Mucosa of gallbladder (tissue), 1 donor: ENCODE measurements around the gene SLC12A5. TPM values are rescaled to one million over a fixed set of nuclear protein-coding genes. Genes with fewer than 3 reads are reported as not detected.

Experiments used
- DNase-seq: peaks from one replicate; pipeline ENCODE4 v3.0.0-alpha.2; 2020; ENCODE audit warnings: low spot score
- total RNA-seq: library from RNA; stranded (reverse); gene quantifications from one replicate; pipeline ENCODE4 v1.2.1, GENCODE V29; 2021
- donor health status: DM: no; HTN: no; CAD: no.

The SLC12A5 gene
- total RNA-seq, 1 donor from 2014 or later = 0.32 TPM

DNA sequence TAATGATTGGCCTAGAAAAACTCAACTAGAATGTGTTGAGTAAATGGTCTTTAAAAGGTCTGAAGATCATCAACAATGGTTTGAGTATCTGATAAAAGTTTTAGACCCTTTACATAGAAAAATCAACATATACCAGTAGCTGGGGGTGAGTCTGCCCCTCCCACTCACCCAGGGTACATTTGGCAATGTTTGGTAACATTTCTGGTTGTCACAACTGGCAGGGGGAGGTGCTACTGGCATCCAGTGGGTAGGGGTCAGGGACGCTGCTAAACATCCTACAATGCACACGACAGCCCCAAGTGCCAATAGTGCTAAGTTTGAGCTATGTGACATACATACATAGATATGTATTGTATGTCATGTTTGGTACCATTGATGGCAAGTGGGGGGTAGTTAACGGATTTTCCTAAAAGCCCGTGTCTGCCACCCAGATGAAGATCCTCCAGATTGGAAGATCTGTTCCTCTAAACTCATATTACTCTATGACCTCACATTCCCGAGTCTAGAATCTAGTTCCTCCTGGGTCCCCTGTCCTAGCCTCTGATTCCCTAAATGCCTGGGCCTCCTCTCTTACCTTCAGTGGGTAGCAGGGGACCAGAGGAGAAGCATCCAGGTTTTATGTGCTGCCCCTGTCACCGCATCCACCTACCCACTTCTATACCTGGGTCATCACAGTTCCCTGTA, 22.9 kb upstream of the SLC12A5 start:
- no peak for DNase-seq

DNA sequence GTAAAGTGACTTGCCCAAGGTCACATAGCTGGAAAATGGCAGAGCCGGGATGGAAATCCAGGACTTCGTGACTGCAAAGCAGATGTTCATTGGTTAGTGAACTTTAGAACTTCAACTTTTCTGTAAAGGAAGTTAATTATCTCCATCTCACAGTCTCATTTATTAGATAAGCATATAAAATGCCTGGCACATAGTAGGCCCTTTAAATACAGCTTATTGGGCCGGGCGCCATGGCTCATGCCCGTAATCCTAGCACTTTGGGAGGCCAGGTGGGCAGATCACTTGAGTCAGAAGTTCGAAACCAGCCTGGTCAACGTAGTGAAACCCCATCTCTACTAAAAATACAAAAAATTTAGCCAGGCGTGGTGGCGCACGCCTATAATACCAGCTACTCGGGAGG, 22.1 kb upstream of the SLC12A5 start:
- DNase-seq = no peak

DNA sequence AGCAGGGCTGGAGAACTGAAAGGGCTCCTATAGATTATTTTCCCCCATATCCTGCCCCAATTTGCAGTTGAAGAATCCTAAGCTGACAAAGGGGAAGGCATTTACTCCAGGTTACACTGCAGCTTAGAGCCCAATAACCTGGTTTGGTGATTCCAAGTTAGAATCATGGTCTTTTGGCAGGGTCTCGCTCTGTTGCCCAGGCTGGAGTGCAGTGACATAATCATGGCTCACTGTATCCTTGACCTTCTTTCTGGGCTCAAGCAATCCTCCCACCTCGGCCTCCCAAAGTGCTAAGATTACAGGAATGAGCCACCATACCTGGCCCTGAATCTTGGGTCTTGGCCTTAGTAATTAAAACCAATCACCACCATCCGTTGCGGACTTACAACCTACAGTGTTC, 21.3 kb upstream of the SLC12A5 start:
- DNase-seq = no peak

DNA sequence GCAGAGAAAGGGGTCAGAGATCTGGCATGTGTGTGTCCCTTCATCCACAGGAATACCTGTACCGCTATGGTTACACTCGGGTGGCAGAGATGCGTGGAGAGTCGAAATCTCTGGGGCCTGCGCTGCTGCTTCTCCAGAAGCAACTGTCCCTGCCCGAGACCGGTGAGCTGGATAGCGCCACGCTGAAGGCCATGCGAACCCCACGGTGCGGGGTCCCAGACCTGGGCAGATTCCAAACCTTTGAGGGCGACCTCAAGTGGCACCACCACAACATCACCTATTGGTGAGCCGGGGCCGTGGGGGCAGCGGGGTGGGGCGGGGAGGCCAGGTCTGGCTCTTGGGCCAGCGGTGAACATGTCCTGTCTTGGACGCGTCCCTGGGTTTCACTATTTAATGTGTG, 19.2 kb upstream of the SLC12A5 start:
- DNase-seq = no peak

DNA sequence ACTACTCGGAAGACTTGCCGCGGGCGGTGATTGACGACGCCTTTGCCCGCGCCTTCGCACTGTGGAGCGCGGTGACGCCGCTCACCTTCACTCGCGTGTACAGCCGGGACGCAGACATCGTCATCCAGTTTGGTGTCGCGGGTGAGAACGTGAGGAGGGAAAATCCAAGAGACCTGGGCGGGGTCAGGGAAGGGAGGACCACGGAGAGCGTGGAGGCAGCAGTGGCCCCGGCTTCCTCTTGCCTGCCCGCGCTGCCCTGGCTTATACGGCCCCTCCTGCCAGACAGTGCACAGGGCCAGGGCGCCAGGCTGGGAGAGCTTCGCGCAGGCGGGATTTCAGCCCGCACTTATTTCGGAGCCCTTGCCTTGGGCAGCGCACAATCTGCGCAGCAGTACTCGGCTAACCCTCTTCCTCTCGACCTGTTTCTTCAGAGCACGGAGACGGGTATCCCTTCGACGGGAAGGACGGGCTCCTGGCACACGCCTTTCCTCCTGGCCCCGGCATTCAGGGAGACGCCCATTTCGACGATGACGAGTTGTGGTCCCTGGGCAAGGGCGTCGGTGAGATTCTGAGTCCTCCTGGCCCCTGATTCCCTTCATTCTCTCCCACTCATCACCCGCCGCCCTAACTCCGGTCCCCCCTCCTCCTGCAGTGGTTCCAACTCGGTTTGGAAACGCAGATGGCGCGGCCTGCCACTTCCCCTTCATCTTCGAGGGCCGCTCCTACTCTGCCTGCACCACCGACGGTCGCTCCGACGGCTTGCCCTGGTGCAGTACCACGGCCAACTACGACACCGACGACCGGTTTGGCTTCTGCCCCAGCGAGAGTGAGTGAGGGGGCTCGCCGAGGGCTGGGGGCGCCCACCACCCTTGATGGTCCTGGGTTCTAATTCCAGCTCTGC, 18.3 kb upstream of the SLC12A5 start:
- no peak for DNase-seq

DNA sequence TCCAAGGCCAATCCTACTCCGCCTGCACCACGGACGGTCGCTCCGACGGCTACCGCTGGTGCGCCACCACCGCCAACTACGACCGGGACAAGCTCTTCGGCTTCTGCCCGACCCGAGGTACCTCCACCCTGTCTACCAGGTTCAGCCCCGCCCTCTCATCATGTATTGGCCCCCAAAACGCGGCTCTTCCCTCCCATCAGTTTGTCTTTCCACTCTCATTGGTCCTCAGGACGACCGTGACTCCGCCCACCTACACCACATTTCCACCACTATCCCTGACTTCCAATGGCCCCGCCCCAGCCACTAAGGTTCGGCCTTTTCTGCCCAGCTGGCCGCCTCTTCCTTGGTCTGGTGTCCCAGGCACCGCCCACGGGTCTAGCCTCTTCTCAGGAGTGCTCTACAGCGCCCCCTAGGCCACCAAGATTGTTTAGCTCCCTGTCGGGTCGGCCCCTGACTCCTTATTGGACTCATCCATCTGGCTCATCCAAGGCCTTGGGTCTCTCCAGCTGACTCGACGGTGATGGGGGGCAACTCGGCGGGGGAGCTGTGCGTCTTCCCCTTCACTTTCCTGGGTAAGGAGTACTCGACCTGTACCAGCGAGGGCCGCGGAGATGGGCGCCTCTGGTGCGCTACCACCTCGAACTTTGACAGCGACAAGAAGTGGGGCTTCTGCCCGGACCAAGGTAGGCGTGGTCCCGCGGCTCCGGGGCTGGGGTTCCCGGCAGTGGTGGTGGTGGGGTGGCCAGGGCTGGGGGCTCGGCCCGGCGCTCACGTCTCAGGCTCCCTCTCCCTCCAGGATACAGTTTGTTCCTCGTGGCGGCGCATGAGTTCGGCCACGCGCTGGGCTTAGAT, 17.2 kb upstream of the SLC12A5 start:
- DNase-seq = no peak

DNA sequence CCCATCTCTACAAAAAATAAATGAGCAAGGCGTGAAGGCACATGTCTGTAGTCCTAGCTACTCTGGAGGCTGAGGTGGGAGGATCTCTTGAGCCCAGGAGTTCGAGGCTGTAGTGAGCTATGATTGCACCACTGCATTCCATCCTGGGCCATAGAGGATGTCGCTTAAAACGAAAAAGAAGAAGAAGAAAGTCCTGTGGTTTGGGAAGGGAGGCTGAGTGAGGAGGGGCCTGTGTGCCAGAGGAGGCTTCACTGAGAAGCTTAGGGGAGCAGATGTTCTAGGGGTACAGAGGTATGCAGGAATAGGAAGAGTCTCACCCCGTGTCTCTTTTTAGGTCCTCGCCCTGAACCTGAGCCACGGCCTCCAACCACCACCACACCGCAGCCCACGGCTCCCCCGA, 16.1 kb upstream of the SLC12A5 start:
- DNase-seq = no peak

DNA sequence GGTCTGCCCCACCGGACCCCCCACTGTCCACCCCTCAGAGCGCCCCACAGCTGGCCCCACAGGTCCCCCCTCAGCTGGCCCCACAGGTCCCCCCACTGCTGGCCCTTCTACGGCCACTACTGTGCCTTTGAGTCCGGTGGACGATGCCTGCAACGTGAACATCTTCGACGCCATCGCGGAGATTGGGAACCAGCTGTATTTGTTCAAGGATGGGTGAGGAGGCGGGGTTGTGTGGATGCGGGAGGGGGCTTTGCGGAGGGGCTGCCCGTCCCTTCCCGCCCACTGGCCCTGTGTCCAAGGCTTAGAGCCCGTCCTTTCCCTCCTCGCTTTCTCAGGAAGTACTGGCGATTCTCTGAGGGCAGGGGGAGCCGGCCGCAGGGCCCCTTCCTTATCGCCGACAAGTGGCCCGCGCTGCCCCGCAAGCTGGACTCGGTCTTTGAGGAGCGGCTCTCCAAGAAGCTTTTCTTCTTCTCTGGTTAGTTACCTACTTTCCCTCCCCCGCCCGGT, 15.6 kb upstream of the SLC12A5 start:
- no peak for DNase-seq

DNA sequence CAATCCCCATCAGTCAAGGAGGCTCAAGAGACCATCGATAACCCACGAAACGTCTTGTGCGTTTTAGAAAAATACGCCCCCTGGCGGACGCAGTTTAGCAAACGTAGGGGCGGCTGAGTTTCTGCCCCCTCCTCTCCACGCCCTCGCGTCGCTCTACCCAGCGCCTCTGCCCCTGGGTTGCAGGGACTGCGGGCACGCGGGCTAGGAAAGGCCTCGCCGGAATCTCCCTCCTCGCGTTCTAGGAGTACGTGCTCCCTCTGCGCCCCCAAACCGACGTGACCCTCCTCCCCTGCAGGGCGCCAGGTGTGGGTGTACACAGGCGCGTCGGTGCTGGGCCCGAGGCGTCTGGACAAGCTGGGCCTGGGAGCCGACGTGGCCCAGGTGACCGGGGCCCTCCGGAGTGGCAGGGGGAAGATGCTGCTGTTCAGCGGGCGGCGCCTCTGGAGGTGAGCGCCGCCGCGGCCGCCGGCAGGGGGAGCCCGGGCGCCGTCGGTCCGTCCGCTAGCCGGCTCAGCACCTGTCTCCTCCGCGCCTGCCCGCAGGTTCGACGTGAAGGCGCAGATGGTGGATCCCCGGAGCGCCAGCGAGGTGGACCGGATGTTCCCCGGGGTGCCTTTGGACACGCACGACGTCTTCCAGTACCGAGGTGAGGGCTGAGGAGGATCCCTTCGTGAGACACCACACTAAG, 15.0 kb upstream of the SLC12A5 start:
- peak; percentile 33 for DNase-seq

DNA sequence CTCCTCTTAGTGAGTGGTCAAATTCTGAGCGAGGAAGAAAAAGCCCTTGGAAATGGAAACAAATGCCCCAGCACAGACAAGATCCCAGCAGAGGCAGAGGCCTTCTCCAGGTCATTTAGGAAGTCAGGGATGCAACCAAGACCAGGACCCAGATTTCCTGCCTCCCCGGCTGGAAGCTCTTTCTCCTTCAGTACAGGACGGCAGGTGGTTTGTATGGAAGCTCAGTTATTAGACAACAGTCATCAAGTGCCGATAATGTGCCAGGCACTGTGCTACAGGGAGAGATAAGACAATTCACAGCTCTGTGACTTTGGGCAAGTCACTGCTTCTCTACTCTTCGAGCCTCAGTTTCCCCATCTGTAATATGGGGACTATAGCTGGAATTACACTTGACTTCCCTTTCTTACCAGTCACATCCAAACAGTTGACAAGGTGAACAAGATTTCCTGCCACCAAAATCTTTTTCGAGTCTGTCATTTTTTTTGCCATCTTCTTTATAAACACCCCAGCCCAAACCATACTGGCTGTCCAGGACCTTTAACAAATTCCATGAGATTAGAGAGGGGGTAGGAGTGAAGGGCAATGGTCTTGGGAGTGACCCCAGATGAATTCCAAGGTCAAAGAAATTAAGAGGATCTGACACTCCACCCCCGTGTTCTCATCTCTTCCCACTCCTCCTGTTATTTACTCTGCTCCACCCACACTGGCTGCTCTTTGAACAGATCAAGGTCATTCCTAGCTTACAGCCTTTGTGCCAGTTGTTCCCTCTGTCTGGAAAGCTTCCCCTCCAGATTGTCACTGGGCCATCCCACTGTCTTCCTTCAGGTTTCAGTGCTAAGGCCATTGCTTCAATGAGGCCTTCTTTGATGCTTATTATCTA, 14.3 kb upstream of the SLC12A5 start:
- DNase-seq = no peak

DNA sequence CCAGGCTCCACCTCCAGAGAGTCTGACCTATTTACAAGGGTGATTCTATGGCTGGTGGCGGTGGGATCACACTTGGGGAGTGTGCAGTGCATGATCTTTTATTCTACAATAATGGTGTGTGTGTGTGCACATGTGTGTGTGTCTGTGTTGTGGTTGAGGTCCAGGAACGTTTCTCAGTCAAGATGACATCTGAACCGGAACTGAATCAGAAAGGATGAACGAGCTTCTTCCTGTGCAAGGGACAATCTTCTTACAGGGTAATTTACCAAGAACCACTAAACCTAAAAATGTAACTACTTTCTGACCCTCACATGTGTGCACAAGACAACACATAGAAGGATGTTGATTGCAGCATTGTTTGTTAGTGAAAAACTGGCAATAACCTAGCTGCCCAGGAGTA, 11.7 kb upstream of the SLC12A5 start:
- DNase-seq = no peak

DNA sequence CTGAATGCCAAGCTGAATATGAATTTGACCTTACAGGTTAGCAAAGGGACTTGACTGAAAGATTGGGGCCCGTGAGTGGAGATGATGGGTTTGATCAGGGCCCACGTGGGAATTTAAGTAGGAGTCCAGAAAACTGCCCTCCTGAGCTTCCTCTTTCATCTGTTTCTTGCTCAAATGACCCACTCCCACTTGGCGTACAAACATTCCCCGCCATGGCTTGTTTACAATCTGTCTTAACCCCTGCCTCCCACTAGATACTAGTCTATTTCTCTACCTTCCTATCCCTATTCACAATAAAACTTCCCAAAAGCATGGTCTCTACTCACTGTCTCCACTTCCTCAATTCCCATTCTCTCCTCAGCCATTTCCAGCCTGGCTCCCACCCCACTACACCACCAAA, 10.9 kb upstream of the SLC12A5 start:
- DNase-seq = no peak

DNA sequence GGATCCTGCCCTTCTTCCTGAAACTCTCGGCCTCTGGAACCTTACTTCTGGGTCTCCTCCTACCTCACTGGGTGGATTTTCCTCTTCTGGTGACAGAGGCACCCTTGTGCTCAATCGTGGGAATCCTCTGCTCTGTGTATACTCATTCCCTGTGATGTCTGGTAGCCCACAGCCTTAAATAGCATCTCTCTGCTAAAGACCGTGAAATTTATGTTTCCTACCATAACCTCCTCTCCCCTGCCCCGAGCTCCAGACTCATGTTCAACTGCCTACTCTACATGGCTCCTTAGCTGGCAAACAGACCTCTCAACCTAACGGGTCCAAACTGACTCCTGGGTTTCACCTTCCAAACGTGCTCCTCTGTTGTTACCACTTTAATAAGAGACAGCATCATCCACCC, 10.4 kb upstream of the SLC12A5 start:
- no peak for DNase-seq

DNA sequence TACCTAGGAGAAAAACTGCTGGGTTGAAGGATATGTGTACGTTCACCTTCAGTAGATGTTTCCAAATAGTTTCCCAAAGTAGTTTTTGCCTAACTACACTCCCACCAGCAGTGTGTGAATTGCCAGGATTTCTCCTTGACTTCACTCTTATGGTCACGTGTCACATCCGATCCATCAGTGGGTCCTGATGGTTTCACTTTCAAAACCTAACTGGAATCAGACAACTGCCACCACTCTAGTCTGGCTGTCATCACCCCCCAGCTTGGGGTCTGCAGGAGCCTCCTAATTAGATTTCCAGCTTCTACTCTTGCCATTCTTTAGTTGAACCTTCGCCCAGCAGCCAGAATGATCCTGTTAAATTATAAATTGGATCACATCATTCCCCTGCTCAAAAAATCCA, 8.5 kb upstream of the SLC12A5 start:
- no peak for DNase-seq

DNA sequence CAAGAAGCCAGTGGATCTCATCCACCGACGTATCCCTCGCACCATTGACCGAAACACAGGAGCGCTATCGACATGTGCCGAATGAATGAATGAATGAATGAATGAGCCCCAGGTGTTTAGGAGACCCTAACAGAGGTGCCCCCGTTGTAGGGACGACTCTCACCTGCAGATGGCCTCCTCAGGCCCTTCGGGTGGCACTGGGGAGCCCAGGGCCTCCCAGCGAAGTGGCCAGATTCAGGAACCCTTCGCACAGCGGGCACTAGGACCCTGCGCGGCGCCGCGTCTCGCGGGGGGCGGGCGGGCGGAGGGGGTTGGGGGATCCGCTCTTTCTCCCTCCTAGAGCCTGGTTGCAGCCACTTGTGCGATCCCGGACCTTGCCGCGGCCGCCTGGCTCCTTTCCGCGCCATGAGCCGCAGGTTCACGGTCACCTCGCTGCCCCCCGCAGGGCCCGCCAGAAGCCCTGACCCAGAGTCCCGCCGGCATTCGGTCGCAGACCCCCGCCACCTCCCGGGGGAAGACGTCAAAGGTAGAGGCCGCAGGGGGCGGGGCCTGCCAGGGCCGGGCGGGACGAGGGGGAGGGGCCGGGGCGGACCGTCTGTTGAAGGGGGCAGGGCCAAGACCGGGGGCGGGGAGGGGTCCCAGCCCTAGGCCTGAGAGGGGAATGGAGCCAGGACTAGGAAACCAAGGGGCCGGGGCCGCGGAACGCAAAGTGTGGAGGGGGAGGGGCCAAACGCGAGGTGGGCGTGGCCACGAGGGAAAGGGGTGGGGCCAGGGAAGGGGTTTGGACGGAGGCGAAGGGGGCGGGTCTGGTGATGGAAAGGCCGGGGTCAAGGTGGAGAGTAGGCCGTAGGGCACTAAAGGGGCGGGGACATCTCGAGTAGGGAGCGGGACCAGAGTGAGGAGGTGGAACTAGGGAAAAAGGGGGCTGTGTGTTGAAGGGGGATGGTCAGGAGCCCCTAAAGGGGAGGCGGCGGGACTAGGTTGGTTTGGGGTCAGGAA, 7.4 kb upstream of the SLC12A5 start:
- no peak for DNase-seq

DNA sequence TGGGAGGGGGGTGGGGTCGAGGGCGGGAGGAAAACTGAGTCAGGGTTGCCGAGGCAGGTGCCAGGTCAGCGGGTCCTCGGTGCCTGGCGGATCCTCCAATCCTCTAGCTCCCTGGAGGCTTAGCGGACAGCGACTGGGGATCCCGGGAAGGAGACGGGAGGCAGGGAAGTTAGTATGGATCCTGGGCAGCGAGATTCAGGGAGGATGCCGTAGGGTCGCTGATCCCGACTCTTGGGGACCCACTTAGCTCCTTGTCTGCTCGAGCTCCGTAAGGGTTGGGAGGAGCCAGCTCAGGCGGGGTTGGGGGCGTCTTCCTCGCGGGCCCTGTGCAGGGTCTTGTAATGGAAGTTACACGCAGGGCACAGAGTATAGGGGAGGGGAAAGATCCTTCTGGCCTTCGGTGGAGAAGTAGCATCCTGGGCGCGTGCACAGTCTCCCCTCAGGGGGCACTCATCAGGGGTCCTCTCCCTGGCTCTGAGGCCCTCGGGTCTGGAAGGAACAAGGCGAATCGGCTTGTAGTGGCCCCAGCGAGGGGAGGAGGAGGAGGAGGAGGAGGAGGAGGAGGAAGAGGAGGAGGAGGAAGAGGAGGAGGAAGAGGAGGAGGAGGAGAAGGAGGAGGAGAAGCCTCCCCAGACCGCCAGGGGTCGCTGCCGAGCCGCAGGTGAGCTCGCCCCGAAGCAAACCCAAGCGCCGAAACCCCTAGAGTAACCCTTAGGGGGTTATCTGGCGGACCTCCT, 6.4 kb upstream of the SLC12A5 start:
- peak; percentile 51 for DNase-seq

DNA sequence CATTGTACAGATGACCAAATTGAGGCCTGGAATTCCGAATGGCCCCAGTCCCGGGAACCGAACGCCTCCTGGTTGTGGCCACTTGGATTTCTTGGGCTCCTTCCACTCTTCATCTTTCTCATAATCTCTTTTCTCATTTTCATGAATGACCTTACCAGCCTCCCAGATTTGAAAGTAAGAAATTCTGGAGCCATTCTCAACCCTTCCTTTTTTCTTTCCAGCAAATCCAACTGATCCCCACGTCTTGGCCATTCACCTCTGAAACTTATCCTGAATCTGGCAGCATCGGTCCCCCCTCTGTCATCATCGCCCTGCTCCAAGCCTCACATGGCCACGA, 5.9 kb upstream of the SLC12A5 start:
- no peak for DNase-seq

DNA sequence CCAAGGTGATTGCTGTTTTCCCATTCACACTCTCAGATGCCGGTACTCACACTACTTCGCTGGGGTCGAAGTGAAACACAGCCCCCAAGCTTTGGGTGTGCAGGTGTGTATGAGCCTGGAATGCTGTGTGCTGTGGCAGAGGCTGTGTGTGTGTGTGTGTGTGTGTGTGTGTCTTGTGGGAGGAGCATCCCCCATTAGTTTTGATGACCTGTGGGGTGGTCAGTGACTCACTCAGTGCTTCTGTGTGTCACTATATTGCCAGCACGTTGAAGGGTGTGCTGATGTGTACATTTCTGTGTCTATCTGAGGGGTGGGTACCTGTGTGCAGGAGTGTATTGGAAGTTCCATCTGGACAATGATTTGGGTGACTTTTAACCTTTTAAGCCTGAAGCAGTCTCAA, 5.0 kb upstream of the SLC12A5 start:
- DNase-seq = no peak

DNA sequence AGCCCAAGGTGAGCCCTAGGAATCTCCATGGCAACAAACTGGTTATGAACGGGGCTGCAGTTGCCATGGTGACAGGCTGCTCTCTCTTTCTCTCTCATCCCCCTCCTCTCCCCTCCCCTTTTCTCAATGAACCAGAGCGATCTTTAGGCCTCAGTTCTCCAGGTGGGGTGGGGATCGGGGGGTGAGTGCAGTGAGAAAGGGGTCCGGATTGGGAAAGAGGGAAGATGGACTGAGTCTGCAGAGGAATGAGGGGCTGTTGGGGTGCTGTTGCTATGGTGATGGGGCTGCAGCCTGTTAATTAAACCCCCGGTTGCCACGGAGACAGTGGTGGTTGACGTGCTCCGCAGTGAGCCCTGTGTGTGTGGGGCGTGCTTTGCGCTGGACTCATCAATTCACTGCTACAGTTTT, 3.6 kb upstream of the SLC12A5 start:
- DNase-seq = no peak
